Chondrocyte (in vitro differentiated cells): ENCODE results near the gene PHLDB3. TPM values are rescaled to one million over a fixed set of nuclear protein-coding genes. Genes with fewer than 3 reads are reported as not detected.
"Not testable (repeated sequence)": the region's sequence is repeated elsewhere in the genome, so short reads cannot be mapped to it uniquely, and the experiment has no call there.

Experiments
- DNase-seq: peaks from one replicate; pipeline ENCODE4 v3.0.0; 2021; ENCODE audit warnings: mixed read lengths, low spot score
- H3K27ac Mint-ChIP-seq: one replicate; pipeline ENCODE4 v1.8.0; 2021; ENCODE audit warnings: mild to moderate bottlenecking, moderate library complexity, mixed read lengths; ENCODE audit not compliant: unreplicated experiment
- H3K27me3 Mint-ChIP-seq: 2 replicates; pipeline ENCODE4 v1.8.0; 2021; ENCODE audit warnings: low read depth, mixed read lengths
- H3K36me3 Mint-ChIP-seq: 2 replicates; pipeline ENCODE4 v1.8.0; 2021; ENCODE audit warnings: low read depth, mixed read lengths
- H3K4me1 Mint-ChIP-seq: 2 replicates; pipeline ENCODE4 v1.8.0; 2021; ENCODE audit warnings: low read depth, mild to moderate bottlenecking, mixed read lengths
- H3K4me3 Mint-ChIP-seq: one replicate; pipeline ENCODE4 v1.8.0; 2021; ENCODE audit warnings: mild to moderate bottlenecking, moderate library complexity, mixed read lengths; ENCODE audit not compliant: unreplicated experiment
- H3K9me3 Mint-ChIP-seq: 2 replicates; pipeline ENCODE4 v1.8.0; 2021; ENCODE audit warnings: low read depth, mixed read lengths
- CTCF ChIP-seq: fragments of 200-600 bp; sonication (generic); IDR thresholded peaks from 2 replicates; pipeline ENCODE4 v1.5.0; 2021; ENCODE audit warnings: antibody characterized with exemption, mild to moderate bottlenecking, moderate library complexity
- total RNA-seq: library from RNA; stranded (reverse); gene quantifications from 3 replicates; pipeline ENCODE4 v1.2.1, GENCODE V29; 2021

The PHLDB3 gene
- total RNA-seq, 1 donor from 2014 or later = 7.0 TPM

GRCh38 chr19:43519436-43520088 lies 15.0 kb upstream of the PHLDB3 start:
- Mint-ChIP-seq H3K36me3 (peaks cover 3% of the 10 kb centered on the region), H3K27me3 (no peaks in the 10 kb centered on the region), H3K27ac (peak overlapping the region; percentile 9), H3K4me1 (peaks cover 15% of the 10 kb centered on the region), H3K4me3 (no peak overlapping the region), H3K9me3 (no peaks in the 10 kb centered on the region)
- TF ChIP-seq CTCF = peak; percentile 97
- no peak for DNase-seq

- H3K9me3 Mint-ChIP-seq = no peaks in the 10 kb centered on the region
- DNase-seq = no peak
- peaks cover 6% of the 10 kb centered on the region for H3K36me3 Mint-ChIP-seq
- H3K27me3 Mint-ChIP-seq = no peaks in the 10 kb centered on the region
- no peak for TF ChIP-seq CTCF
- H3K4me3 Mint-ChIP-seq = no peak overlapping the region
- peaks cover 9% of the 10 kb centered on the region for H3K4me1 Mint-ChIP-seq
- H3K27ac Mint-ChIP-seq = no peak overlapping the region
These were observed 13.5 kb upstream of the PHLDB3 start for GRCh38 chr19:43518051-43518450.

- H3K36me3 Mint-ChIP-seq = peaks cover 18% of the 10 kb centered on the region
- not testable (repeated sequence) for H3K4me1 Mint-ChIP-seq, H3K4me3 Mint-ChIP-seq, DNase-seq, H3K27me3 Mint-ChIP-seq, H3K27ac Mint-ChIP-seq, H3K9me3 Mint-ChIP-seq
These were observed 7.9 kb upstream of the PHLDB3 start for GRCh38 chr19:43512399-43512798.

- Mint-ChIP-seq H3K4me3 (no peak overlapping the region), H3K9me3 (no peaks in the 10 kb centered on the region), H3K36me3 (peaks cover 16% of the 10 kb centered on the region), H3K27ac (no peak overlapping the region), H3K4me1 (no peaks in the 10 kb centered on the region), H3K27me3 (no peaks in the 10 kb centered on the region)
- no peak for TF ChIP-seq CTCF
- no peak for DNase-seq
These were observed 6.8 kb upstream of the PHLDB3 start for GRCh38 chr19:43511324-43511723.

GRCh38 chr19:43510713-43511112 lies 6.2 kb upstream of the PHLDB3 start:
- Mint-ChIP-seq H3K9me3 (no peaks in the 10 kb centered on the region), H3K36me3 (peaks cover 19% of the 10 kb centered on the region), H3K4me3 (no peak overlapping the region), H3K27ac (no peak overlapping the region), H3K4me1 (no peaks in the 10 kb centered on the region), H3K27me3 (no peaks in the 10 kb centered on the region)
- DNase-seq = no peak
- TF ChIP-seq CTCF = no peak

GRCh38 chr19:43507880-43508279 lies 3.3 kb upstream of the PHLDB3 start:
- no peak for DNase-seq
- no peak overlapping the region for H3K27ac Mint-ChIP-seq
- H3K4me3 Mint-ChIP-seq = no peak overlapping the region
- peaks cover 12% of the 10 kb centered on the region for H3K4me1 Mint-ChIP-seq
- H3K36me3 Mint-ChIP-seq = peaks cover 19% of the 10 kb centered on the region
- no peak for TF ChIP-seq CTCF
- no peaks in the 10 kb centered on the region for H3K9me3 Mint-ChIP-seq
- no peaks in the 10 kb centered on the region for H3K27me3 Mint-ChIP-seq
